GM23338 (cell line): ENCODE results near the gene EXOC4.

Experiments used
- CREB1 ChIP-seq: fragments of 250-450 bp; sonication (Bioruptor Pico); IDR thresholded peaks from 2 replicates; pipeline ENCODE4 v1.5.0; 2020; ENCODE audit warnings: low read depth, mild to moderate bottlenecking, moderate library complexity
- CTCF ChIP-seq, 2 experiments: fragments of 200-600 bp in 1 of 2; sonication (generic) in 1 of 2; conservative IDR thresholded peaks; 2 replicates each; pipeline versions ENCODE4 v1.5.1 to v1.6.1; 2016 to 2017; ENCODE audit warnings: antibody characterized with exemption in 2 of 2, low read depth in 2 of 2, mild to moderate bottlenecking in 2 of 2, moderate library complexity in 1 of 2
- EZH2 ChIP-seq: fragments of 200-600 bp; sonication (generic); IDR thresholded peaks from one replicate; pipeline ENCODE4 v1.8.0; 2017; ENCODE audit warnings: antibody characterized with exemption, mild to moderate bottlenecking, low read depth; ENCODE audit not compliant: unreplicated experiment
- EZH2phosphoT487 ChIP-seq: fragments of 200-600 bp; sonication (generic); IDR thresholded peaks from one replicate; pipeline ENCODE4 v1.8.1; 2018; ENCODE audit warnings: antibody characterized with exemption; ENCODE audit not compliant: unreplicated experiment
- JUNB ChIP-seq: IDR thresholded peaks from one replicate; pipeline ENCODE4 v1.6.1; 2016; ENCODE audit warnings: antibody characterized with exemption; ENCODE audit not compliant: unreplicated experiment
- POLR2AphosphoS5 ChIP-seq: IDR thresholded peaks from 2 replicates; pipeline ENCODE4 v1.6.1; 2016; ENCODE audit warnings: antibody characterized with exemption, low read depth
- REST ChIP-seq: IDR thresholded peaks from one replicate; pipeline ENCODE4 v1.6.1; 2018; ENCODE audit warnings: antibody characterized with exemption; ENCODE audit not compliant: unreplicated experiment
- ZNF114 ChIP-seq: fragments of 250-450 bp; sonication (Bioruptor Pico); IDR thresholded peaks from 2 replicates; pipeline ENCODE4 v1.5.0; 2020; ENCODE audit warnings: mild to moderate bottlenecking, moderate library complexity

GRCh38 chr7:133957845-133958244, 705.0 kb downstream of the EXOC4 start:
- no peak for TF ChIP-seq POLR2AphosphoS5
- TF ChIP-seq EZH2, result no peak
- TF ChIP-seq CTCF (conservative IDR thresholded peaks at IDR 0.05; ENCODE audit: low read depth in 2 of 2), result no peak
- no peak for TF ChIP-seq CREB1 (CRISPR knock-in tag)
- TF ChIP-seq JUNB, result no peak
- no peak for TF ChIP-seq EZH2phosphoT487
- no peak for TF ChIP-seq REST
- no peak for TF ChIP-seq ZNF114
